RWPE1 (cell line): ENCODE results near the gene PRG2.

ENCODE experiments used
- CTCF ChIA-PET: fragments of 350-600 bp; sonication (Branson Sonifier 250); formaldehyde crosslinking; extraction: SDS; loops from one replicate; lab custom pipeline; 2021; lab: Yijun Ruan, JAX
- POLR2A ChIA-PET: fragments of 400-600 bp; formaldehyde crosslinking; extraction: SDS; loops from one replicate; lab custom pipeline; 2020; ENCODE audit warnings: antibody characterized with exemption; ENCODE audit not compliant: low non-redundant PET; lab: Yijun Ruan, JAX
- DNase-seq: peaks from one replicate; pipeline ENCODE4 v3.0.0; 2012; ENCODE audit warnings: low spot score
- H3K27ac ChIP-seq: fragments of 450-650 bp; 2 replicates; pipeline ENCODE4 v1.5.1; 2017
- TF ChIP-seq, protein P1 (sequence below): fragments of 450-650 bp; conservative IDR thresholded peaks from 2 replicates; pipeline ENCODE4 v1.5.1; 2017; ENCODE audit warnings: low read depth, mild to moderate bottlenecking

Gene PRG2

DNA sequence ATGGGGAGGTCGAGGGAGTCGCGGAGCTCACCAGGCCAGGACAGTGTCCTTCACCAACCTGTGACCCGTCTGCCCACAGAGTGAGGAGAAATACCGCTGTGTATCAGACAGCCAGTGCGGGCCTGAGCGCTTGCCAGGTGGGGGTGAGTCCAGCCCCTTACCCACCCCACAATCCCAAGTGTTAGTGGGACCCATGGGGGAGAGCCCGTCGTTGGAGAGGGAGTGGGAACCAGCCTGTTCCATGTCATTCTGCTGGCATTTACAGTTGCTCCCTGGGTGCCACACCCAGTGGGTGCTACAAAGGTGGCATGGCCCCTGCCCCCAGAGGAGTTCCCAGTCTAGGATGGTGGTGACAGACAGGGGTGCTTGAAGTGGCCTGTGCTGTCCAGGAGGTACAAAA is 43.1 kb downstream of the PRG2 start:
- DNase-seq = no peak
- no peak overlapping the region for H3K27ac ChIP-seq
- TF ChIP-seq, protein P1, sequence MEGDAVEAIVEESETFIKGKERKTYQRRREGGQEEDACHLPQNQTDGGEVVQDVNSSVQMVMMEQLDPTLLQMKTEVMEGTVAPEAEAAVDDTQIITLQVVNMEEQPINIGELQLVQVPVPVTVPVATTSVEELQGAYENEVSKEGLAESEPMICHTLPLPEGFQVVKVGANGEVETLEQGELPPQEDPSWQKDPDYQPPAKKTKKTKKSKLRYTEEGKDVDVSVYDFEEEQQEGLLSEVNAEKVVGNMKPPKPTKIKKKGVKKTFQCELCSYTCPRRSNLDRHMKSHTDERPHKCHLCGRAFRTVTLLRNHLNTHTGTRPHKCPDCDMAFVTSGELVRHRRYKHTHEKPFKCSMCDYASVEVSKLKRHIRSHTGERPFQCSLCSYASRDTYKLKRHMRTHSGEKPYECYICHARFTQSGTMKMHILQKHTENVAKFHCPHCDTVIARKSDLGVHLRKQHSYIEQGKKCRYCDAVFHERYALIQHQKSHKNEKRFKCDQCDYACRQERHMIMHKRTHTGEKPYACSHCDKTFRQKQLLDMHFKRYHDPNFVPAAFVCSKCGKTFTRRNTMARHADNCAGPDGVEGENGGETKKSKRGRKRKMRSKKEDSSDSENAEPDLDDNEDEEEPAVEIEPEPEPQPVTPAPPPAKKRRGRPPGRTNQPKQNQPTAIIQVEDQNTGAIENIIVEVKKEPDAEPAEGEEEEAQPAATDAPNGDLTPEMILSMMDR = no peak
- ChIA-PET CTCF (interaction anchor here (1.5 kb wide), 1 partner anchor 297 kb away, joined by 3 read pairs; no protein-coding TSS in a partner anchor), POLR2A (no interaction called here)

GRCh38 chr11:57345555-57346211 is 44.8 kb downstream of the PRG2 start:
- TF ChIP-seq, protein P1 = peak; percentile 70
- peak; percentile 90 for DNase-seq
- CTCF ChIA-PET = interaction anchor here (0.5 to 1.7 kb wide), 10 partner anchors 53 to 299 kb away, joined by 3 to 13 read pairs (median 4); partner anchors contain the start of gene UBE2L6
- no peak overlapping the region for H3K27ac ChIP-seq
- POLR2A ChIA-PET = no interaction called here

DNA sequence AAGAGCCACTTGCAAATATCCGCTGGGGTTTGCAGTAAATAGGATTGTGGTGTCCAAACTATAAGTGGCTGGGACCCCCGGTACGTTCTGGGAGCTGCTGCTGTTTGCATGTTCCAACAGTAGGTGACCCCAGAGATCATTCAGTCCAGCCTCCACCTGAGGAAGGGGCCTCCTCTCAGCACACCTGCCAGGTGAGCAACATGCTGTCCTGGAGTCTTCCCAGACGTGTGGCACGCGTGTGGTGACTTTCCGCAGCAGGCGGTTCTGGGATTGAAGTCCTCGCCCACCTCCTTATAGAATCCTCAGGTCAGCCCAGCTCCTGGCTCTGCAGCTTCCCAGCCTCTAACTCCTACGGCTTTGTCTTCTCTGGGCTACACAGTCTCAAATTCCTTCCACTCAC is 45.6 kb downstream of the PRG2 start:
- CTCF ChIA-PET = interaction anchor here (1.7 kb wide), 1 partner anchor 183 kb away, joined by 5 read pairs; no protein-coding TSS in a partner anchor
- H3K27ac ChIP-seq = no peak overlapping the region
- no peak for DNase-seq
- TF ChIP-seq, protein P1 = no peak
- POLR2A ChIA-PET = no interaction called here

DNA sequence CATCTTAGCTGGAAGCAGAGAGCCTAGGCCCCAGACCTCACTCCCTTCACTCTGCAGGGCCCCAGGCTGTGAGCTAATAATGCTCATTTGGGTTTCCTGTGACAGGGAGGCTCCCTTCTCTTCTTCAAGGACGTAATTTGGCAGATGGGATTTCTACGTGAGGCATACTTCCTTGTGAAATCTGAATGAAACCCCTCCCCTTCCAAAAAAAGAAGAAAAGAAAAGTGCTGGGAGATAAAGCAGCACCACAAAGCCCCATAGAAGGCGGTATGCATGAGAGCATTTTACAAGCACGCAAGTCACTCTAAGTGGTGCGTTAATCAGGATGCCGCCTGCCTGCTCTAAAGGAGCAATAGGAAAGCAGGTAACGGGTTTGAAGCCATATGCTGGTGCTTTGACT is 46.6 kb downstream of the PRG2 start:
- no peak overlapping the region for H3K27ac ChIP-seq
- ChIA-PET CTCF (no interaction called here), POLR2A (no interaction called here)
- DNase-seq = no peak
- TF ChIP-seq, protein P1 = no peak

- ChIA-PET POLR2A (no interaction called here), CTCF (no interaction called here)
- TF ChIP-seq, protein P1 = no peak
- no peak for DNase-seq
- no peak overlapping the region for H3K27ac ChIP-seq
These were observed 47.7 kb downstream of the PRG2 start for GRCh38 chr11:57342702-57343101.

- ChIA-PET CTCF (interaction anchor here (0.5 to 0.6 kb wide), 2 partner anchors 47 to 91 kb away, joined by 6 read pairs; no protein-coding TSS in a partner anchor), POLR2A (interaction anchor here (0.6 kb wide), 1 partner anchor 470 kb away, joined by 7 read pairs; no protein-coding TSS in a partner anchor)
- TF ChIP-seq, protein P1 = no peak
- DNase-seq = no peak
- no peak overlapping the region for H3K27ac ChIP-seq
These were observed 49.1 kb downstream of the PRG2 start for GRCh38 chr11:57341250-57341808.
